Measurements from ENCODE around the gene MECP2.
"Not testable (repeated sequence)": the region's sequence is repeated elsewhere in the genome, so short reads cannot be mapped to it uniquely, and the experiment has no call there.

Gene MECP2

GRCh38 chrX:153981771-153982533, 115.6 kb downstream of the MECP2 start:
- TF ChIP-seq CTCF (IDR thresholded peaks at IDR 0.05; ENCODE audit: low read depth, low read length) (no peak), EZH2phosphoT487 (IDR thresholded peaks at IDR 0.05; ENCODE audit: low read depth) (no peak)
- no peaks in the 10 kb centered on the region for H4K20me1 ChIP-seq (ENCODE audit: insufficient read depth, low read length)
- H3K79me2 ChIP-seq (ENCODE audit: low read length) = no peaks in the 10 kb centered on the region
- no peak overlapping the region for H3K4me3 ChIP-seq (ENCODE audit: low read length)
- H3K4me1 ChIP-seq (ENCODE audit: low read length) = peaks cover 56% of the 10 kb centered on the region
- H3K4me2 ChIP-seq (ENCODE audit: low read length) = no peak overlapping the region
- no peaks in the 10 kb centered on the region for H3K9me3 ChIP-seq (ENCODE audit: insufficient read depth, low read length)
- no peak overlapping the region for H2AFZ ChIP-seq (ENCODE audit: low read depth, low read length)
- H3K27ac ChIP-seq (ENCODE audit: low read length) = no peak overlapping the region; the same call in 1 of the 2 replicates
- no peaks in the 10 kb centered on the region for H3K36me3 ChIP-seq (replicated peaks; ENCODE audit: low read depth, low read length)
- no peaks in the 10 kb centered on the region for H3K27me3 ChIP-seq (ENCODE audit: low read depth, low read length)
- no peak overlapping the region for H3K9ac ChIP-seq (ENCODE audit: low read length)

- H3K36me3 ChIP-seq (replicated peaks; ENCODE audit: low read depth, low read length) = no peaks in the 10 kb centered on the region
- H3K4me1 ChIP-seq (ENCODE audit: low read length) = peaks cover 51% of the 10 kb centered on the region
- TF ChIP-seq CTCF (IDR thresholded peaks at IDR 0.05; ENCODE audit: low read depth, low read length) (no peak), EZH2phosphoT487 (IDR thresholded peaks at IDR 0.05; ENCODE audit: low read depth) (no peak)
- no peak overlapping the region for H2AFZ ChIP-seq (ENCODE audit: low read depth, low read length)
- no peaks in the 10 kb centered on the region for H4K20me1 ChIP-seq (ENCODE audit: insufficient read depth, low read length)
- no peaks in the 10 kb centered on the region for H3K79me2 ChIP-seq (ENCODE audit: low read length)
- peak overlapping the region; percentile 20; the same call in 1 of the 2 replicates for H3K9ac ChIP-seq (ENCODE audit: low read length)
- no peaks in the 10 kb centered on the region for H3K27me3 ChIP-seq (ENCODE audit: low read depth, low read length)
- no peak overlapping the region for H3K4me3 ChIP-seq (ENCODE audit: low read length)
- peak overlapping the region; percentile 61 for H3K27ac ChIP-seq (ENCODE audit: low read length)
- H3K9me3 ChIP-seq (ENCODE audit: insufficient read depth, low read length) = no peaks in the 10 kb centered on the region
- 0 out of 2 replicates have a peak overlapping the region, but pooled peaks have one; percentile 53 for H3K4me2 ChIP-seq (ENCODE audit: low read length)
Measured at GRCh38 chrX:153981231-153981630, 116.3 kb downstream of the MECP2 start.

GRCh38 chrX:153980394-153980793, 117.1 kb downstream of the MECP2 start:
- H3K27me3 ChIP-seq (ENCODE audit: low read depth, low read length); H4K20me1 ChIP-seq (ENCODE audit: insufficient read depth, low read length); H2AFZ ChIP-seq (ENCODE audit: low read depth, low read length); H3K9me3 ChIP-seq (ENCODE audit: insufficient read depth, low read length); H3K79me2 ChIP-seq (ENCODE audit: low read length); H3K36me3 ChIP-seq (replicated peaks; ENCODE audit: low read depth, low read length): not testable (repeated sequence)
- H3K4me1 ChIP-seq (ENCODE audit: low read length) = peaks cover 43% of the 10 kb centered on the region
- peak overlapping the region; percentile 53 for H3K4me2 ChIP-seq (ENCODE audit: low read length)
- H3K9ac ChIP-seq (ENCODE audit: low read length) = peak overlapping the region; percentile 20; the same call in 1 of the 2 replicates
- H3K27ac ChIP-seq (ENCODE audit: low read length) = peak overlapping the region; percentile 61
- peak overlapping the region; percentile 31; the same call in 1 of the 2 replicates for H3K4me3 ChIP-seq (ENCODE audit: low read length)

- no peak overlapping the region for H3K9ac ChIP-seq (ENCODE audit: low read length)
- H3K4me3 ChIP-seq (ENCODE audit: low read length) = no peak overlapping the region
- H4K20me1 ChIP-seq (ENCODE audit: insufficient read depth, low read length) = peaks cover 1% of the 10 kb centered on the region; the same call in 1 of the 2 replicates
- H3K79me2 ChIP-seq (ENCODE audit: low read length) = peaks cover 32% of the 10 kb centered on the region
- H2AFZ ChIP-seq (ENCODE audit: low read depth, low read length) = no peak overlapping the region
- H3K36me3 ChIP-seq (replicated peaks; ENCODE audit: low read depth, low read length) = no peaks in the 10 kb centered on the region
- peaks cover 12% of the 10 kb centered on the region for H3K4me1 ChIP-seq (ENCODE audit: low read length)
- no peaks in the 10 kb centered on the region for H3K9me3 ChIP-seq (ENCODE audit: insufficient read depth, low read length)
- no peak overlapping the region for H3K27ac ChIP-seq (ENCODE audit: low read length)
- no peaks in the 10 kb centered on the region for H3K27me3 ChIP-seq (ENCODE audit: low read depth, low read length)
- TF ChIP-seq EZH2phosphoT487 (IDR thresholded peaks at IDR 0.05; ENCODE audit: low read depth) = no peak
- no peak for TF ChIP-seq CTCF (IDR thresholded peaks at IDR 0.05; ENCODE audit: low read depth, low read length)
- H3K4me2 ChIP-seq (ENCODE audit: low read length) = no peak overlapping the region
Measured at GRCh38 chrX:153974726-153975286, 122.7 kb downstream of the MECP2 start.

Measured in OCI-LY3 (cell line).